Lower lobe of right lung (tissue), 2 donors: ENCODE data around the gene DAGLA. TPM values are rescaled to one million over a fixed set of nuclear protein-coding genes. Genes with fewer than 3 reads are reported as not detected.

ENCODE experiments used
- ATAC-seq, 2 donors: fragments of 200-7000 bp; cut with Tn5 transposase; one replicate each; pipeline ENCODE4 v1.9.1; 2020 to 2022; ENCODE audit warnings: mild to moderate bottlenecking in 2 of 2, moderate library complexity in 2 of 2
- DNase-seq: peaks from one replicate; pipeline ENCODE4 v3.0.0-alpha.2; 2020
- H3K27ac ChIP-seq: fragments of 200-600 bp; one replicate; pipeline ENCODE4 v1.8.0; 2022
- H3K27me3 ChIP-seq: fragments of 200-600 bp; one replicate; pipeline ENCODE4 v1.8.0; 2022; ENCODE audit warnings: low read depth
- H3K36me3 ChIP-seq: fragments of 200-600 bp; one replicate; pipeline ENCODE4 v1.8.0; 2022; ENCODE audit warnings: mild to moderate bottlenecking
- H3K4me1 ChIP-seq: fragments of 200-600 bp; one replicate; pipeline ENCODE4 v1.8.0; 2022
- H3K4me3 ChIP-seq: fragments of 200-600 bp; one replicate; pipeline ENCODE4 v1.8.0; 2022; ENCODE audit warnings: mild to moderate bottlenecking
- H3K9me3 ChIP-seq: fragments of 200-600 bp; one replicate; pipeline ENCODE4 v1.8.0; 2022
- intact Hi-C: fragments of 100-400 bp; cut with DNase I; formaldehyde crosslinking; loops from one replicate; pipeline ENCODE4 v1.11.0; 2022
- total RNA-seq: library from RNA; stranded (reverse); fragmentation: NEBNext Ultra II Directional; extraction: Animal tissue kit (Norgen Biotek cat#: 25700); gene quantifications from one replicate; pipeline ENCODE4 v1.2.1, GENCODE V29; 2021
- TF ChIP-seq, protein P1 (sequence below): fragments of 200-600 bp; IDR thresholded peaks from one replicate; pipeline ENCODE4 v1.8.0; 2022; ENCODE audit warnings: antibody characterized with exemption, mild to moderate bottlenecking
- donor health status: DM: no; HTN: yes; CAD: no; lungs with severe emphysema.

DAGLA gene
- total RNA-seq, 1 donor from 2014 or later = 7.1 TPM

- TF ChIP-seq, protein P1, sequence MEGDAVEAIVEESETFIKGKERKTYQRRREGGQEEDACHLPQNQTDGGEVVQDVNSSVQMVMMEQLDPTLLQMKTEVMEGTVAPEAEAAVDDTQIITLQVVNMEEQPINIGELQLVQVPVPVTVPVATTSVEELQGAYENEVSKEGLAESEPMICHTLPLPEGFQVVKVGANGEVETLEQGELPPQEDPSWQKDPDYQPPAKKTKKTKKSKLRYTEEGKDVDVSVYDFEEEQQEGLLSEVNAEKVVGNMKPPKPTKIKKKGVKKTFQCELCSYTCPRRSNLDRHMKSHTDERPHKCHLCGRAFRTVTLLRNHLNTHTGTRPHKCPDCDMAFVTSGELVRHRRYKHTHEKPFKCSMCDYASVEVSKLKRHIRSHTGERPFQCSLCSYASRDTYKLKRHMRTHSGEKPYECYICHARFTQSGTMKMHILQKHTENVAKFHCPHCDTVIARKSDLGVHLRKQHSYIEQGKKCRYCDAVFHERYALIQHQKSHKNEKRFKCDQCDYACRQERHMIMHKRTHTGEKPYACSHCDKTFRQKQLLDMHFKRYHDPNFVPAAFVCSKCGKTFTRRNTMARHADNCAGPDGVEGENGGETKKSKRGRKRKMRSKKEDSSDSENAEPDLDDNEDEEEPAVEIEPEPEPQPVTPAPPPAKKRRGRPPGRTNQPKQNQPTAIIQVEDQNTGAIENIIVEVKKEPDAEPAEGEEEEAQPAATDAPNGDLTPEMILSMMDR = no peak
- H3K27ac ChIP-seq = no peak overlapping the region
- H3K4me3 ChIP-seq = peak overlapping the region; percentile 56
- H3K9me3 ChIP-seq = no peaks in the 10 kb centered on the region
- intact Hi-C loops = loop anchor here (10.0 kb wide), 1 partner anchor 54 kb away; no protein-coding TSS in a partner anchor
- H3K4me1 ChIP-seq = peaks cover 15% of the 10 kb centered on the region
- no peaks in the 10 kb centered on the region for H3K36me3 ChIP-seq
- no peak for ATAC-seq
- H3K27me3 ChIP-seq = peaks cover 29% of the 10 kb centered on the region
- DNase-seq = no peak
Measured at GRCh38 chr11:61680622-61681221, 531 bp downstream of the DAGLA start.

GRCh38 chr11:61682093-61682732 is 2.0 kb downstream of the DAGLA start:
- Histone ChIP-seq H3K4me1 (peaks cover 15% of the 10 kb centered on the region), H3K9me3 (no peaks in the 10 kb centered on the region), H3K27me3 (peaks cover 21% of the 10 kb centered on the region), H3K4me3 (no peak overlapping the region), H3K27ac (no peak overlapping the region), H3K36me3 (no peaks in the 10 kb centered on the region)
- no peak for DNase-seq
- TF ChIP-seq, protein P1 = no peak
- intact Hi-C loops = loop anchor here (10.0 kb wide), 1 partner anchor 53 kb away; no protein-coding TSS in a partner anchor
- ATAC-seq = no peak

GRCh38 chr11:61682906-61683675 is 2.9 kb downstream of the DAGLA start:
- peaks cover 21% of the 10 kb centered on the region for H3K27me3 ChIP-seq
- TF ChIP-seq, protein P1 = no peak
- no peak overlapping the region for H3K27ac ChIP-seq
- no peak overlapping the region for H3K4me3 ChIP-seq
- H3K9me3 ChIP-seq = no peaks in the 10 kb centered on the region
- H3K4me1 ChIP-seq = peaks cover 15% of the 10 kb centered on the region
- intact Hi-C loops = loop anchor here (10.0 kb wide), 1 partner anchor 52 kb away; no protein-coding TSS in a partner anchor
- no peaks in the 10 kb centered on the region for H3K36me3 ChIP-seq
- no peak for DNase-seq
- ATAC-seq = no peak

GRCh38 chr11:61683961-61684869 is 4.0 kb downstream of the DAGLA start:
- ATAC-seq (no peak), DNase-seq (no peak)
- Histone ChIP-seq H3K4me1 (peaks cover 26% of the 10 kb centered on the region), H3K36me3 (no peaks in the 10 kb centered on the region), H3K27ac (no peak overlapping the region), H3K27me3 (peaks cover 21% of the 10 kb centered on the region), H3K4me3 (no peak overlapping the region), H3K9me3 (no peaks in the 10 kb centered on the region)
- intact Hi-C loops = loop anchor here (10.0 kb wide), 1 partner anchor 51 kb away; no protein-coding TSS in a partner anchor
- TF ChIP-seq, protein P1 = no peak
